ENCODE measurements around the gene TNPO2. TPM values are rescaled to one million over a fixed set of nuclear protein-coding genes. Genes with fewer than 3 reads are reported as not detected.

TNPO2 gene
- total and polyA plus RNA-seq, 2 of the 13 experiments (the other 11 are each of a cell fraction or from before 2014, with no cell fraction given) = 31.7 to 61.0 TPM

GRCh38 chr19:12666265-12667048, 57.3 kb downstream of the TNPO2 start, which contains the start of the genes MAN2B1 and WDR83 (continued):
- no peak for TF ChIP-seq MNT (IDR thresholded peaks at IDR 0.05)
- peak; percentile 84 for TF ChIP-seq ZFX (CRISPR knock-in tag; IDR thresholded peaks at IDR 0.05; ENCODE audit: low read depth)
- 0 out of 2 replicates have a peak, but pooled peaks have one; percentile 31 for TF ChIP-seq NKX3-1 (CRISPR knock-in tag; IDR thresholded peaks at IDR 0.05)
- TF ChIP-seq RFX3 (CRISPR knock-in tag; IDR thresholded peaks at IDR 0.05) = no peak
- no peak for TF ChIP-seq ZNF30 (CRISPR knock-in tag; IDR thresholded peaks at IDR 0.05)
- no peak for TF ChIP-seq ZIK1 (CRISPR knock-in tag; IDR thresholded peaks at IDR 0.05; ENCODE audit: borderline replicate concordance, low read depth)
- no peak for TF ChIP-seq ZNF652 (CRISPR knock-in tag; IDR thresholded peaks at IDR 0.05; ENCODE audit: borderline replicate concordance, low read depth)
- TF ChIP-seq ZNF710 (CRISPR knock-in tag; IDR thresholded peaks at IDR 0.05; ENCODE audit: borderline replicate concordance) = 0 out of 2 replicates have a peak, but pooled peaks have one; percentile 46
- TF ChIP-seq ZNF224 (CRISPR knock-in tag; IDR thresholded peaks at IDR 0.05) = 0 out of 2 replicates have a peak, but pooled peaks have one; percentile 23
- no peak for TF ChIP-seq SMAD1 (CRISPR knock-in tag; IDR thresholded peaks at IDR 0.05; ENCODE audit: borderline replicate concordance, low read depth)
- no peak for TF ChIP-seq REST (IDR thresholded peaks at IDR 0.05; ENCODE audit: borderline replicate concordance in 1 of 2, low read depth in 1 of 2, low read length in 2 of 2)
- no peak for TF ChIP-seq ZNF7 (CRISPR knock-in tag; IDR thresholded peaks at IDR 0.05)
- peak; percentile 44 for TF ChIP-seq THAP11 (CRISPR knock-in tag; IDR thresholded peaks at IDR 0.05)
- no peak for TF ChIP-seq NFIC (IDR thresholded peaks at IDR 0.05; ENCODE audit: low read length)
- TF ChIP-seq ZNF354B (CRISPR knock-in tag; IDR thresholded peaks at IDR 0.05) = no peak
- no peak for TF ChIP-seq NCOA5 (CRISPR knock-in tag; IDR thresholded peaks at IDR 0.05)
- no peak for TF ChIP-seq PCBP1 (IDR thresholded peaks at IDR 0.05; ENCODE audit: borderline replicate concordance, low read depth, low read length)
